Dermis blood vessel endothelial cell (primary cell): ENCODE data around the gene G3BP2. TPM values are rescaled to one million over a fixed set of nuclear protein-coding genes. Genes with fewer than 3 reads are reported as not detected.
A peak's percentile ranks its signal among the peaks of the same experiment; 100 is the strongest.

Experiments used
- DNase-seq: peaks from one replicate; pipeline ENCODE4 v3.0.0; 2010
- total RNA-seq: library from RNA; depleted of rRNA; stranded (reverse); fragments of >200 nt; gene quantifications from 2 replicates; pipeline ENCODE4 v1.2.3, GENCODE V29; 2014

G3BP2 gene
- total RNA-seq, 1 donor from 2014 or later = 264 TPM

GRCh38 chr4:75637827-75638226 lies 35.4 kb downstream of the G3BP2 start:
- DNase-seq = no peak

- DNase-seq = no peak
These were observed 36.0 kb downstream of the G3BP2 start for GRCh38 chr4:75637176-75637575.

DNA sequence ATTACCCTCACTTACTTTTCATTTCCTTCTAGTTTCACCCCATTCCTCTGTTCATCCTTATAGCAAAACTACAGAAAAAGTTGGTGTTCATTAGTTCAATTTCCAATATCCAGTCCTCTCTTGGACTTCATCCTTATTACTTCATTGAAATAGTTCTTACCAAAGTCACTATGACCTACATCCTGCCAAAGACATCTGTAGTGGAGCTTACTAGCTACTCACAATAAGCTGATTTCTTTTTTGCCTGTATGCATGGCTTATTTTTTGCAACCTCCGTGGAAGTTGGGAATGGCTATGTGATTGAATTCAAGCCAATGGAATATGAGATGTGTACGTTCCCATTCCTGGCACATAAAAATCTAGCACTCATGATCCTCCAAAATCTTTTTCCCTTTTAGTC lies 38.3 kb downstream of the G3BP2 start:
- DNase-seq = no peak

DNA sequence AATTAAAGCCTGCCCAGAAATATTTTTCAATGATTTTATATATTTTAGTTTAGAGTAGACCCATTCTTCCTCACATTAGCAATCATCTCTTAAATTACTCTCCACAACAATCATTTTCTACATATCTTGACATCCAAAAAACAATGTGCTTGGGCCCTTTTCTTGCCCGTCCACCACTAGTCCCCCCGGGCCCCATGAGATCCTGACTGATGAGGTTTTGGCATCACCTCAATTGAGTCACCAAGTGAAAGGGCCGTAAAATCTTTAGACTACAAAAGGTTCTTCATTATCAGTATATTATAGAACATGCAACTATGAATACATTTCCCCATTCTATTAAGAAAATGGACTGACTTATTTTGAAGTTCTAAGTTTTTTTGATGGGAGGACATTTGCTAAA lies 38.9 kb downstream of the G3BP2 start:
- DNase-seq = no peak

DNA sequence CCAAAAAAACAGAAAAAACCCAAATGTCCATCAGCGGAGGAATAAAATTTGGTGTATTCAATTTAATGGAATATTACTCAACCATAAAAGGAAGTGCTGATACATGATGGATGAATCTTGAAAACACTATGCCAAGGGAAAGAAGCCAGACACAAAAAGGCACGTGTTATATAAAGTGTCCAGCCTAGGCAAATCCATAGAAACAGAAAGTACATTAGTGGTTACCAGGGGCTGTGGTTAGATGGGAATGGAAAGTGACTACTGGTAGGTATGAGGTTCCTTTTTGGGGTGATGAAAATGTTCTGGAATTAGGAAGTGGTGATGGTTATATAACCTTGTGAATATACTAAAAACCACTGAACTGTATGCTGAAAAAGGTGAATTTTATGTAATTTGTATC lies 39.4 kb downstream of the G3BP2 start:
- no peak for DNase-seq

DNA sequence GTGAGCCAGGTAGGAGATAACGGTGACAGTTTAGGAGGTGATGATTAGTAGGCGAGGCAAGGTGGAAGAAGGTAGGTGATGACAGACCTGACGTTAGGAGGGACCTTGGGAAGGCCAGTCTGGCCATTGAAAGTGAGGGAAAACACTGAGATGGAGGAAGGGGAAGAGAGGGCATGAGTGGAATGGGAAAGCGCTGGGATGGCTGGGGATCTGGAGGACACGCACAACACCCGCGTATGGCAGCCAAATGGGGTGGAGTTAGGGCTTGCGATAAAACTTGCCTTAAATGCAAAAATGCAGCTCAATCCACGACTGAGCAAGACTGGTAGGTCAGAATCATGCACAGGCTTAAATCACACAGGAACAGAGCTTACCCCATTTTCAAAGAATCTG lies 42.3 kb downstream of the G3BP2 start:
- DNase-seq = no peak

- peak; percentile 70 for DNase-seq
These were observed 42.9 kb downstream of the G3BP2 start, which contains the start of gene CDKL2 for GRCh38 chr4:75630174-75630936. Gene CDKL2, minus strand, starts transcription at chr4:75630528. Its CDS starts 4,540 bp downstream, at chr4:75625988.

GRCh38 chr4:75629239-75629638 lies 44.0 kb downstream of the G3BP2 start:
- no peak for DNase-seq

GRCh38 chr4:75623026-75623425 lies 50.2 kb downstream of the G3BP2 start:
- no peak for DNase-seq

DNA sequence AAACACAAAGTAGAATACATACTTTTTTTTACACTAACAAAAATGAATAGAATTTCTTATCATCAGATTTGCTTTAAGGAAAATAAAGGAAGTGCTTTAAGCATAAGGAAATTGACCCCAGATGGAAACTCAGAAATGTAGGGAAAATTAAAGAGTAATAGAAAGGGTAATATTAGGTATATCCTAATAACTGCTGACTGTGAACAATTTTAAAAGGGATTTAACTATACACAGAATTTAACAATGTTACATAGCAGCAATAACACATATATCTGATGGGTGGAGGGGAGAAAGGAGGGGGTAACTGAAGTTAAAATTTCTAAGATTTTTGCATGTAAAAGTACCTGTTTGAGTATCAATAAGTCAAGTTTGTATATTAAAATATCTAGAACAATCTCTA lies 51.5 kb downstream of the G3BP2 start:
- no peak for DNase-seq

DNA sequence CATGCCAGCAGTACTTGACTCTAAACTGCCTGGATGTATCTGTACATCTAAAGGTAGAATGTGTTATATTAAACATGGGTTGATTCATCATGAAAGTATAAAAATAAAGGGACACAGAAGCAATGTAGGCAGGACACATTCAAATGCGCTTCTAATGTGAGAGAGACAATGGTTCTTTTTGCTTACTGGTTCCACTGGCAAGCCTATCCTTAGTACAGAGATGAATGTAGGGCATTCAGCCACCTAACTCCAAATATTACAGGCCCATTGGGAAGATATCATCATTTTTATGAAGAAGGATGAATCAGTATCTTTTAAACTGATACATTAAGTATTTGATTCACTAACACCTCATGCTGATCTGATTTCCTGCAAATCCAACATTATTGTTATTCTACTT lies 60.9 kb downstream of the G3BP2 start:
- DNase-seq = no peak

GRCh38 chr4:75605928-75606327 lies 67.3 kb downstream of the G3BP2 start:
- DNase-seq = no peak

GRCh38 chr4:75599647-75600046 lies 73.6 kb downstream of the G3BP2 start:
- DNase-seq = no peak

GRCh38 chr4:75598390-75598789 lies 74.8 kb downstream of the G3BP2 start:
- DNase-seq = no peak

GRCh38 chr4:75596061-75596460 lies 77.2 kb downstream of the G3BP2 start:
- no peak for DNase-seq

- no peak for DNase-seq
These were observed 79.8 kb downstream of the G3BP2 start for GRCh38 chr4:75593393-75593792.

Other genes starting within 250 kb of the G3BP2 start
- gene RCHY1, start 159.0 kb downstream of the G3BP2 start, total RNA-seq = 49.7 and 53.2 TPM in 2 replicates
- gene THAP6, start 158.9 kb downstream of the G3BP2 start, total RNA-seq = 6.1 and 9.3 TPM in 2 replicates
- gene ODAPH, start 117.3 kb downstream of the G3BP2 start, total RNA-seq = not detected in 2 replicates
- 0.14 and 0.34 TPM in 2 replicates for gene CDKL2, start 42.9 kb downstream of the G3BP2 start, total RNA-seq
- gene USO1, start 51.2 kb upstream of the G3BP2 start, total RNA-seq = 105 and 141 TPM in 2 replicates
- gene PPEF2, start 229.0 kb upstream of the G3BP2 start, total RNA-seq = not detected in 2 replicates